Stimulated activated CD8-positive, alpha-beta memory T cell treated with anti-CD3 and anti-CD28 coated beads, Interleukin-7, amount 100 ng/mL, for 1 hour (primary cell): Measurements from ENCODE around the gene PAPPA2.

Experiments used
- DNase-seq, 2 donors: peaks; one replicate each; pipeline ENCODE4 v3.0.0-alpha.2; 2020; ENCODE audit warnings: low read depth in 2 of 2

PAPPA2 gene

DNA sequence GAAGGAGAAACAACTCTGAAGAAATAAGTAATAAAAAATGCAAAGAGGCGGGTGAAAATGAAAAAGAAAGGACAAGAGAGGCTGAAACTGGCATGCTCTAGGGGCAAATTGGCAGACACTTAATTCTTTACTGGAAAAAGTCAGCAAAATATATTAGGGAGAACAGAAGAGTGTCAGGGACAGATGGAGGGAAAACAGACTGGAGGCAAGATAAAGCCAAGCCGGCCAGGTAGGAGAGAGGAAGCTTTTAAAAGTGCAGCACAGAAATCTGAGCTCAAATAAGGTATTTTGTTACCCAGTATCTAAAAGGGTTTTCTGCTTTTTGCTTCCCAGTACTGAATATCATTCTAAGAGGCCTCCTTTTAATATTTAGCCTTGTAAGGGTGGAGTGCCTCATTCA lies 339.3 kb downstream of the PAPPA2 start:
- DNase-seq: no peak

DNA sequence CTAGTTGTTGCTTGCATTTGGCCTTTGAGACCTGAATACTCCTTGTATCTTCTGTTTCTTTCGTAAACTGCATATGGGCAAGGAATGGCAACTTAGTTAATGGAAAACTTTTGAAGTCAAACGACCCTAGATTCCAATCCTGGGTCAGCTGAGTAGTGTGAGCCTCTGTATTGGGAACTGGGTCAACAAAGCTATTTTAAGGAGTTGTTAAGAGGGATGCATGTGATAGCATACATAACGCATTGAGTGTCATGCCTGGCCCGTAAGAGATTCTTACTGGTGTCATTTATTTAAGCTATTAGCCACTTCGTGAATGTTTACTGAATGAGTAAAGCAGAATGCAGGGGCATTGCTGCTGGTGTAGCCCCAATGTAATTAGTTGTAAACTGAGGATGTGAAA lies 340.1 kb downstream of the PAPPA2 start:
- DNase-seq: no peak

- no peak for DNase-seq
Observed at GRCh38 chr1:176803596-176803995, 340.6 kb downstream of the PAPPA2 start.

GRCh38 chr1:176809292-176809691 lies 346.3 kb downstream of the PAPPA2 start:
- DNase-seq: no peak

- no peak for DNase-seq
Observed at GRCh38 chr1:176811511-176812288, 348.7 kb downstream of the PAPPA2 start.

- DNase-seq: no peak
Observed at GRCh38 chr1:176815621-176816020, 352.6 kb downstream of the PAPPA2 start.

- no peak for DNase-seq
Observed at GRCh38 chr1:176816232-176816631, 353.3 kb downstream of the PAPPA2 start.

DNA sequence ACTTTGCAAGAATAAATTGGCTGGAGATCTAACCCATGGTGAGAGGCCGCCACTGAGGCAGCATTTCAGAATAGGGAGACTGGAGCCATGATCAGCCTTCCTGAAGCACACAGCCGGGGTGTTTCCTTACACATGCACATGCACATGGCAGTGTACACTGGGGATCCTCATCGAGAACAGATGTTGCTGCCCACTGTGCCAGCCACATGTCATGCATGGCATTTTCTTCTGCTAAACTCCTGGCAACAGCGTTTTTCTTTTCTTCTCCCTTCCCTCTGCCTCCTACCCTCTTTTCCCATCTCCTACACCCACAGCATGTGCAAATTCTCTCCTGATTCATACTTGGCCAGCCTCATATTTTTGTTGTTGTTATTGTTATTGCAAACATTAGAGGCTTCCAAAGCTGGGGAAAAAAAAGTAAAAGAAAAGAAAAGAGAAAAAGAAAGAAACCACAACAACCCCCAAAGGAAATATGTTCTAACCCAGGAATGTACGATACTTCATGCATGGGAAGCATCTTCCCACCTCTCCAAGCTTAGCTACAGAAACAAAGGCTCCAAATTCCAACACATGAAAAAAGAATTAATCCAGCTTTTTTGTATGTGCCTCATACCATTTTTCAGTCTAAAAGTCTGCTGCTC lies 357.5 kb downstream of the PAPPA2 start:
- no peak for DNase-seq

GRCh38 chr1:176826265-176826664 lies 363.3 kb downstream of the PAPPA2 start:
- no peak for DNase-seq

GRCh38 chr1:176829261-176829660 lies 366.3 kb downstream of the PAPPA2 start:
- no peak for DNase-seq

DNA sequence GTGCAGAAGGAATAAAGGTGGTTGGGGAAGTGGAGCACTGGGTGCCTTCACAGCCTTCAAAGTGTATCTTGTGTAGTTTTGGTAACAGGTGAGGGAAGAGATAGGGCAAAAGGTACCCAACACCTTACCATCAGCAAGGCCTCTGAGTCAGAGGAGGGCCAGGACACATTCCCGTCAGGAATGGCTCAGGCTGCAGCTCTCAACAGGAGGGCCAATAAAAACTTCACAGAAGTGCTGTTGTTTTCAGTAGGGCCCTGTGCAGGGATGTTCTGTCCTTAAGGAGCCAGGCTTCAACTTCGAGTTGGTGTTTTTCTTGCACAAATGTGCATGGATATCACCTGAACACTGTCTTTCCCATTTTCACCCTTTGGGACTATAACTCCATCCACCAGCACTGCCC lies 368.2 kb downstream of the PAPPA2 start:
- no peak for DNase-seq

DNA sequence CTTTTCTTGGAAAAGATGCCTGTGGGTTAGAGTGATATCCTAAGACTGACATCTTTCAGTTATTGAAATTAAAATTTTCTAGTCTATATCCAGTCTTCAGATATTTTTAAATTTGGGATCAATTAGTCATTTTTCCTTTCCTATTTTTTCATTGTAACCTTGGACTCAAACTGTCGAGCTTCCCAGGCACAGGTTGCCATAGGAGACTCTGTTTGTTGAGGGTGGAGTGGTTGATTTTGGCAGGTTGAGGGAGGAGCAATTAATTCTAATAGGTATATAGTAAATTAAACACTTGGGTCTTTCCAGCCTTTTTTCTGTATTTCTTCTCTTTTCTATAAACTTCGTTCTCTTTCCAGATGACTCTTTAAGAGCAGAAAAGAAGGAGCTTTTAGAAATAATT lies 374.7 kb downstream of the PAPPA2 start:
- DNase-seq: no peak

DNA sequence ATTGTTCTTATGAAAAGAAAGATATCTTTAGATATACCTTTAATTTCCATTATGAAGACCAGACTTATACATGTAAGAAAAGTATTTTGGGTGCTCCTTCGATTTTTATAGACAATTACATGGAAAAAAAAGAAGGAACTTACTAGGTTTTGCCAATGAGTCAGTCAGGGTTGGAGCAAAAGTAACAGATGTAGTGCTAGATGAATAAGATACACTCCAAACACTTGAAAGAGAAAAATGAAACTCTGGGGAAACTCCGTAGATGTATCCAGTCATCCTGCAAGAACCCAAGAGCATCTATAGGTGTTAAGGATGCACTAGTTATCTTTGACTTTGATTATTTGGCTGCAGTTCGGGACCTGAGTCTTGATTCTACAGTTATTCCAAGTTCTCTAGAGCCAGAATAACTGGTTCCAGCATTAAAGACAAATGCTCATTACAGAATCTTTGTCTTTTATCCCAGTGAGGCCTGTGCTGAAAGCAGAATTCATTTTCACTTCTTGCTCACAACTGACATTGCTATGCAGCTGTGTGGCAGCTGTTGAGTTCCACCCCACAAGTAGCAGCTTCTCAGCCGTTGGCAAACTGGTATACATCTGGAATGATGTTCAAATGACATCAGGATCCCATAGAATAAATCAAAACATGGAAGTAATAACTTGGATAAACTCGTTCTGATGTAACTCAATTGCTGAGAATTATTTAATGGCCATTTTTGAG lies 375.5 kb downstream of the PAPPA2 start:
- DNase-seq: no peak

DNA sequence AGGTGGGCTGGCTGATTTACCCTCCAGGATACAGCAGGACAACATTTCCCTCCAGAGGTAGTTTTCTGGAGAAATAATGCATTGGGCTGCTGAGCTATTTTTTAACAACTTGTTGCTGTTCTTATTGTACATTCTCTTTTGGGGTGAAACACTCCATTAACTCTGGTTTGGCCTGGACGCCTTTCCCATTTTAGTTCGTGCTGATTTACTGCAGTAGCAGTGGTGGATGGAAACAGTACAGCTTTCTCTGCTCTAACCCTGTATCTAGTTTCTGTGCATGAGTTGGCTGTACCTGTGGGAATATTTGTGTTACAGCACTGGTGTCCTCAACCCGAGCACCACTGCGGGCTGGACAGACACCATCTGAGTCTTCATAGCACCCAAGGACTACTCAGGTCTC lies 376.2 kb downstream of the PAPPA2 start:
- no peak for DNase-seq

DNA sequence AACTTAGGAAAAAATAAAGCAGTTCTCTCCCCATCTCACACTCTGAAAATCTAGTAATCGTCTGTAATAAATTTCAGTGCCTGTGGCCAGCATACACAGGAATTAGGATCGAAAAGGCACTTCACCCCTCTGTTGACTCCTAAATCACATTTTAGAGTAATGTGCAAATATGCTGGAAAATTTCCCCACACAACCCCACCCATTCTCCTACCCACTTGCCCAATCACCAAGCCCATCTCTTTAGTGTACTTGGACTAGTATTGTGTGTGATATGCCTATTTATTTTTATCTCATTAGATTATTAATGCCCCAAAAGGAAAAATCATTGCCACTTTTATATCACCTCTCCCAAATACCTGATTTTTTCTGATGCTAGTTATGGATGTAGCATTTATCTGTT lies 378.3 kb downstream of the PAPPA2 start:
- DNase-seq: no peak

GRCh38 chr1:176843352-176844297 lies 380.6 kb downstream of the PAPPA2 start:
- DNase-seq: no peak

DNA sequence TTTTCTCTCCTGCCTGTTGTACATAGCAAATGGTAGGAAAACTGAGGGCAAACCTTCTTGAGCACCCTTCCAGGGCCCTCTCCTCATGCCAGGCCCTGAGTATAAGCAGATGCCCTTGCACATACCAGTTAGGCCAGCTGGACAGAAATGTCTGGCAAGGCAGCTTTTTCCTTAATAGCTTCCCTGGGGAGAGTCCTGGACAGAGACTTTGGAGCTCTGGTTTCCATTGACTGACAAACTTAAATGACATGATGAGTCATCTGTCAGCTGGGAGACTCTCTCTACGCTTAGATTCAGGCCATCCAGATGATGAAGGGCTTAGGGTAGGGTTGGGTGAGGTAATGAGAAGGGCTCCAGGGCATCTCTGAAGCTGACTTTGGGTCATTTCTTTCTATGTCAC lies 384.1 kb downstream of the PAPPA2 start:
- no peak for DNase-seq

DNA sequence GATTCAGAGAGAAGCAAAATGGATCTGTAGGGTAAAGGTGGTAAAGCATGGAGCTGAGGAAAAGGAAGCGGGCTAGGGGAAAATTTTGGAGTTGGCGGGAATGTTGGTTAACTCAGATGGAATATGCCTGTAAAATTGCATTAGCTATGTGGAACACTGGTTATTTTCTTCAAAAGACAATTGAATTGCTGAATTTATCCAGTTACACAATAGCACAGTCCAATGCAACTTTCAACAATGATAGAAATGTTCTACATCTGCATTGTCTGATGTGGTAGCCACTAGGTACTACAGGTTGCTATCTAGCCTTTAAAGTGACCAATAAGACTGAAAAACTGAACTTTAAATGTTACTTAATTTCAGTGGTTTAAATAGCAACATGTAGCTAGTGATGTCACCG lies 386.3 kb downstream of the PAPPA2 start:
- DNase-seq: no peak

GRCh38 chr1:176850871-176851270 lies 387.9 kb downstream of the PAPPA2 start:
- no peak for DNase-seq

GRCh38 chr1:176852124-176852523 lies 389.1 kb downstream of the PAPPA2 start:
- DNase-seq: no peak

DNA sequence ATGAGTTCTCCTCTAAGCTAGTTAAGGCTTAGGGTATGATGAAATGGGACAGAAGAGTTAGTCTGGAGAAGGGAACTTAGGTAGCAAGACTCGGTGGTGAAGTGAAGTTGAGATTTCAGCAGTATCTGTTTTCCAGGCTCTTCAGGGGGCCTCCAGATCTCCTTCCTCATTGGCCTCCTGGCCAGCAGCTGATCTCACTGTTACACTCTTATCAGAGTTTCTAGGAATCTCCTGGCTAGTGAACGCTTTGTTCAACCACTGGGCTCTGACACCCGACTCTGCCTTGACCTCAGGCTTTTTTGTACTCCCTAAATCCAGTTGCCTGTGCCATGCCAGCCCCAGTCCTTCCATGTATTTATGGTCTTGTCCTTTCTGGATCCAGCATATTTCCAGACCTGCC lies 390.5 kb downstream of the PAPPA2 start:
- DNase-seq: no peak

DNA sequence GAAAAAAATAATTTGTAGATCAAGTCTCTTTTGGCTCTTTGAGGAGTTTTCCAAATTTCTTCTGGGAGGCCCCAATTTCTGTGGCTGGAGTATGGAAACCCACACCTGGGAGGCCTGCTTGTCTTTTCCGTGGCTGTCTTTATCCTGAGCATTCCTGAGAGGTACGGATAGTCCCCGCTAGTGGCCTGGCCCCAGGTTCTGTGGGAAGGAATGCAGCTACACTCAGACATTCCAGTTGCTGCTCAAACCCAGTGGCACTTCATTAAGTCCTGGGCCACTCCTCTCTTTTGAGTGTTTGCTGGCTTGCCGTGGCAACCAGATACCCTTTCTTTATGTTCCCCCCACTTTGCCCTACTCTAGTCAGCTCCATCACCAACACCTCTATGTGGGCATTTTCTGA lies 391.1 kb downstream of the PAPPA2 start:
- DNase-seq: no peak
